Cortex of kidney (tissue), 1 donor: ENCODE data around the gene ELMOD3.
"Not testable (repeated sequence)": the region's sequence is repeated elsewhere in the genome, so short reads cannot be mapped to it uniquely, and the experiment has no call there.

ENCODE experiments used
- DNase-seq: peaks from one replicate; lab custom pipeline; 2025; lab: John Stamatoyannopoulos, UW

Gene ELMOD3

DNA sequence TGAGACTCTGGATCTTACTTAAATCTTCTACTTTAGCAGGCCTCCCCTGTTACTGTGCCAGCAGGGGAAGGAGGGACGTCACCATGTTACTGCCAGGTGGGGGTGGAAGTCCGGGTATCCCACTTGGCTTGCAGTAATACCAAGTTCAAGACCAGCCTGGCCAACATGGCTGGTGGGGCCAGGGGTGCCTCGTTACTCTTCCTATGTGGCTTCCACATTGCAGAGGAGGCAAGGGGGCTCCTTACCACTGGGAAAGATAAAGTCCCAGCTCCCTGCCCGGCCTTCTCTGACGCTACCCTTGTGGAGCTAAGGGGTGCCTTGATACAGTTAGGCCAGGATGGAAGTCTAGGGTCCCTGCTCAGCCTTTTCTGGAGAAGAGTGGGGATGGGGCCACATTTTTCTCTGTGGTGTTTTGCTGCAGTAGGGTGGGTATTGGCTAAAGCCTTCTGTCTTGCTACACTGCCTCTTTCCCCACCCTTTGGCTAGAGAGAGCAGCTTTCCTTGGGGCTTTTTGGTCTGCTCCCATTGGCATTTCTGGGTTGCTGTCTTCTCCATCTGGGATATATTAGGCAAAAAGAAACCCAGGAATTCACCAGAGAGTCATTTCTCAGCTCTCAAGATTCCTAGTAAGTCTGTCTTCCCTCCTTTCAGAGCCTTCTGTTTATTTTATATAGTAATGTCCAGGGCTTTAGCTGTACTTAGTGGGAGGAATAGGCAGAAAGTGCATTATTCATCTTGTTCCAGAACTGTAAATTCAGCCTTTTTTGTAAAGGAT is 21.9 kb downstream of the ELMOD3 start:
- no peak for DNase-seq

DNA sequence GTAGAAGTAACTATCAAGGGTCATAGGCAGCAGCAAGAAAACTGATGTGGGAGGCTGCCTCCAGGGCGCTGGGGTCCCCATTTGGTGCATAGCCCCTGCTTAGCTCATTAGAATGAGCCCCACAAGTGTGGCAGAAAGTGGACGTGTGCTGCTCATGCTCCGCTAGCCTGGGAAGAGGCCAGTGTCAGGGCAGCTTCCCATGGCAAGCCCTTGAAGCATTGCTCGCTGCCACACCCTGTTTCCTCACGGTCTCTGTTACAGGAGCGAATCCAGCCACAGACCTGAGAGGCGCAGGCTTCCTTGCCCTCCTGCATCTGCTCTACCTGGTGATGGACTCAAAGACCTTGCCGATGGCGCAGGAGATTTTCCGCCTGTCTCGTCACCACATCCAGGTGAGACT is 22.5 kb downstream of the ELMOD3 start:
- no peak for DNase-seq

DNA sequence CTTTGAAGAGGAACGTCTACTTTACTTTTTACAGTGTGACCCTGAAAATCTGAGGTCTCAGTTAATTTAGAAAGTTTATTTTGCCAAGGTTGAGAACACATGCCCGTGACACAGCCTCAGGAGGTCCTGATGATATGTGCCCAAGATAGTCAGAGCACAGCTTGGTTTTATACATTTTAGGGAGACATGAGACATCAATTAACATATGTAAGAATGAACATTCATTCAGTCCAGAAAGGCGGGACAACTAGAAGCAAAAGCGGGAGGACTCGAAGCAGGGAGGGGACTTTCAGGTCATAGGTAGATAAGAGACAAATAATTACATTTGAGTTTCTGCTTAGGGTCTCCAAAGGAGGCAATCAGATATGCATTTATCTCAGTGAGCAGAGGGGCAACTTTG is 23.7 kb downstream of the ELMOD3 start:
- no peak for DNase-seq

DNA sequence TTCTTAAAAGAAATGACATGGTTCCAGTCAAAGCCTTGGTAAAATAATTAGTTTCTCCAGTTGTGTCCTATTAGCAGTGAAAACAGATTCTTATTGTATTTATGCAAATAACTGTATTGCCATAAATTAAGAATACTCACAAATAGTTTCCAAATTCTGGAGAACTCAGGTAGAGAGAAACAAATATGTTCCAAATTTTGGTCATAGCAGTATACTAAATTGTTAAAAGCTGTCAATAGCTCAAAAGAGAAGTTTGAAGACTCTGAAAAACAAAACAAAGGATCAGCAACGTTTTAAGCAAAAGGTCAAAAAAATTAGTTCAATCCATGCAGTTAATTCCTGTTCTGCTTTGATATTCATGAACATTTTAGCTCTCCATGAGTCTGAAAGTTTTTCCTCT is 25.5 kb downstream of the ELMOD3 start:
- DNase-seq: no peak

DNA sequence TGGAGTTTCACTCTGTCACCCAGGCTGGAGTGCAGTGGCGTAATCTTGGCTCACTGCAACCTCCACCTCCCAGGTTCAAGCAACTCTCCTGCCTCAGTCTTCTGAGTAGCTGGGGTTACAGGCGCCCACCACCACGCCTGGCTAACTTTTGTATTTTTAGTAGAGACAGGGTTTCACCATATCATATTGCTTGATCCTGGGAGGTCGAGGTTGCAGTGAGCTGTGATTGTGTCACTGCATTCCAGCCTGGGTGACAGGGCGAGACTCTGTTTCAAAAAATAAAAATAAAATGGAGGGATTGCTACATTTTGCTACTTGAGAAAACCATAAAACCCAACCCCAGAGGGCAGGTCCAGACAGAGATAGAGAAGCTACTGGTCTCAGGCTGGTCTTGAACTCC is 28.6 kb downstream of the ELMOD3 start:
- DNase-seq: not testable (repeated sequence)

DNA sequence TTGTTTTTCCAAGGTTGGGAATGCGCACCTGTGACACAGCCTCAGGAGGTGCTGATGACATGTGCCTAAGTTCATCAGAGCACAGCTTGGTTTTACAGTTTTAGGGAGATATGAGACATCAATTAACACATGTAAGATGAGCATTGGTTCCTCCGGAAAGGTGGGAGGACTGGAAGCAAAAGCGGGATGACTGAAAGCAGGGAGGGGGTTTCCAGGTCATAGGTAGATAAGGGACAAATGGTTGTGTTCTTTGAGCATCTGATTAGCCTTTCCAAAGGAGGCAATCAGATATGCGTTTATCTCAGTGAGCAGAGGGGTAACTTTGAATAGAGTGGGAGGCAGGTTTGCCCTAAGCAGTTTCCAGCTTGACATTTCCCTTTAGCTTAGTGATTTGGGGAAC is 29.3 kb downstream of the ELMOD3 start:
- no peak for DNase-seq

DNA sequence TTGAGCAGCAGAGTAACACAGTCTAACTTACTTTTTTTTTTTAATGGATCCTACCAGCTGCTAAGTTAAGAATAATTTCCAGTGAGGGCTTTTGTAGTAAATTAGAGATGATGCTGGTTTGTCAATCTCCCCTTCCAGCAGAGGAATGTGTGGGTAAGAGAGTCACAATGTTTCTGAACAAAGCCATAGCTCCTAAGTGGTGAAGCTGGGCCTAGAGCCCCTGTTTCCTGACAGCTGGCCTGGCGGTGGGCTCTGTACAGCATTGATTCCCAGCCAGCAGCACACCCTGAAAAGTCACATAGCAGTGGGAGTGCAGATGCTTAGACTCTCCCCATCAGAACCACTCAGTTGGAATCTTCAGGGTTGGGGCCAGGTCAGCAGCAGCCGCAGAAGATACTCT is 31.2 kb downstream of the ELMOD3 start:
- no peak for DNase-seq

DNA sequence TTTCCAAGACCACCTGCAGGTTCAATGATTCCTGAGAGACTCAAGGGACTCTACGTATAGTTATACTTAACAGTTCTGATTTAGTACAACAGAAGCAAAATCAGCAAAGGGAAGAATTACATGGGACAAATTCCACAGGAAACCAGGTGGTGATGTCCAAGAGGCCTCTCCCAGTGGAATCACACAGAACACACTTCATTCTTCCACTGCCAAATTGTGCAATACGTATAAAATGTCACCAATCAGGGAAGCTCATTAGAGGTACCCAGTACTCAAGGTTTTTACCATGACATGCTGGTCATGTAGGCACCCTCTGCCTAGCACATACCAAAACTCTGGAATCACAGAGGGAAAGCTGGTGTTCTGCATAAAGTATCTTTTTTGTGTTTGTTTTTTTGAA is 33.2 kb downstream of the ELMOD3 start:
- DNase-seq: no peak

DNA sequence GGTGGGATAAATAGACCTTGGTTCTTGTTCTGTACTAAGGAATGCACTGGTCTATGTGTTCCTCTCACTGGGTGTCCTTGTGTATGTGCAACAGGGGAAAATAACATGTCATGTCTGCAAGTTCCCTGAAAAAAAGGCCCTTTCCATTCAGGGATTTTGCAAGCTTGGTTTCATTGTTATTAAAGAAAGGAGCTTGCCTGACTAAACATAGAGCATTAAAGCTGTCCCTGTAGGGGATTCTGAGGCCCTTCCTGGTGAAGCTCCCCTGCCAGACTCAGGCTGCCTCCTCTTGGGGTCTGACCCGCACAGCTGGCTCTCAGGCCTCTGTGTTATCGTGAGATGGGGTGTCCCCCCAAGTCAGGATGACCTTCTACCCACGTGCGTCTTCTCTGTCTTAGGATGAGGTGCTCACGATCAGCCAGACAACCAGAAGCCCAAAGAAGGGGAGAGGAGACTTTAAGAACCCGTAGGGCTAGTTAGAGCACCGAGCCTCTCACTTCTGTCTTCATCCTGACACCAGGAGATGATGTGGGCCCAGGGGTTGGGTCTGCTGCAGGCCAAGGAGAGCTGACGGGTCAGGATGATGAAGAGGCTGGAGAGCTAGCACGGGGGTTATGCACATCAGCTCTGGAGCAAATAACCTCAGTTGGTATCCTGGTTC is 34.4 kb downstream of the ELMOD3 start:
- no peak for DNase-seq

DNA sequence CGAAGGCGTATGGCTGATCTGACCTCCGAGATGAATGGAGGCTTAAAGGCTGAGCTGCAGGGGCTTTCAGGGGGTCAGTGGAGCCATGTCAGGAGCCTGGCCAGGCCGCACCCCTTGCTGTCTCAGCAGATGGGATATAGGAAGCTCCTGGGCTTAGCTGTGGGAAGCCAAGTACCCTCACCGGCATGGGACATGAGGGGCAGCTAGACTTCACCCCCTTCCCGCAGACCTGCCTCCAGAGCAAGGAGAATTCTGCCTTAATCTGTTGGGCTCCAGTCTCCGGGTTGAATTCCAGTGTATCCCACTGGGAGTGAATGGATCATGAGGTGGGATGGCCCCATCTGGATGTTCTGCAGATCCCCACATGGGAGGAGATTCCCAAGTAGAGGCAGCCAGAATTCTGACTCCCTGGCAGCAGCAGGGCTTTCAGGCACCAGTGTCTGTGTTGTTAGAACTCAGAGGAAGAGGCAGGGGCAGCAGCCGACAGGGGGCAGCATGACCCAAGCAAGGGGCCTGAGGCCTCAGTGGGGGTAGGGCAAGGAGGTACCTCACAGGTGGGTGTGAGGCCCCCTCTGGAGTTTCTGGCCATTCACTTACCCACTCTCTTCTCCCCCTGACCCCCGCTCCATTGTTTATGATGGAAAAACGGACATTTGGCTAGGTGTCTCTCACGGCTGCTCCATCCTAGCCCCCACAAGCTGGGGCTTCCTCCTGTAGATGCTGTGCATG is 36.5 kb downstream of the ELMOD3 start:
- DNase-seq: no peak

DNA sequence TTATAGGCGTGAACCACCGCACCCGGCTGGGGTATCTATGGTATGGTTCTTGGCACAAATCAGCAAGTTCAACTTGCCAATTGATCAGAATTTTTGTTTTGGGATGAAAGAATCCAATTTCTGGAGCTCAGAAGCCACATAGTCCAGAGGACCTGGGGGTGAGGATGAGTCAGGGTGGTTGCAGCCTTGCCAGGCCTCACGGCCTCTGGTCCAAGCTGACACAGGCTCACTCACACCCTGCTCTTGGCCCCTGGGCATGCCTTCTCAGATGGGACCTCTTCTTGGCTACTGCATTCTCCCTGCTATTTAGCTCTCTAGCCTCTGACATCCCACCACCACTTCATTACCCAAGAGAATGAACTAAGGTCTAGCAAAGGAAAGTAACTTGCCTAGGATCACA is 39.3 kb downstream of the ELMOD3 start:
- no peak for DNase-seq

DNA sequence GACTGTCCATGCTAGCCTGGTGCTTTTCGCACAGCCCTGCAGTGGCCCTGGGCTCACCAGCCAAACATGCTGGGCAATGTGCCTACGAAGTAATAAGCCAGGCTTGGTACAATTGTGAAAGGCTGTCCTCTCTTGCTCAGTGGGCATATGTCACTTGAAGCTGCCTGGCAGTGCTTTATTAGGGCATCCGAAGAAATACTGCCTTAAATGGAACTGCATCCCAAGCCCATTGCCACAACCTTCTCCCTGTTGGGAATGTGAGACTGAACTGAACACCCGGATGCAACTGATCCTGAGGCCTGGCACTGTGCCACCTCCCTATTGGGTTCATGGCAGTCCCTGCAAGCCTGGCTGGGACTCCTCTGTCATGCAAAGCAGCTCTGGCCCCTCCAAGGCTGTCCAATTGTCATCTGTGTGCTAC is 39.7 kb downstream of the ELMOD3 start:
- no peak for DNase-seq

DNA sequence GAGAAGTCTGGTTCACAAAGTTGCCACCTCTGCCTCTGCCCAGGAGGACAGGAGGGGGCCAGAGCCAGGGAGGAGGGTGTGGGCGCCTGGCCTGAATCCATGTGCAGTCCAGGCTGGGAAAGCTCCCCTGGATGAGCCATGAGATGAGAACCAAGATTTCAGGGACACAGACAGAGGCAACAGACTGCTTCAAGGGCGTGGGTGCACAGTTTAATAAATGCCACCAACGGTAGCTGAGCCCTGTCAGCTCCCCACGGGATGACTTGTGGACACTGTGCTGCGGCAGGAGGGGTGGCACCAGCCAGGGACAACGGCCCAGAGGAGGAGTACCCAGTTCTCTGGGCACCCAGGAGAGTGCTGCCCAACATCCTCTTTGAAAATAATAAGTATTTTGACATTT is 40.4 kb downstream of the ELMOD3 start:
- DNase-seq: no peak

DNA sequence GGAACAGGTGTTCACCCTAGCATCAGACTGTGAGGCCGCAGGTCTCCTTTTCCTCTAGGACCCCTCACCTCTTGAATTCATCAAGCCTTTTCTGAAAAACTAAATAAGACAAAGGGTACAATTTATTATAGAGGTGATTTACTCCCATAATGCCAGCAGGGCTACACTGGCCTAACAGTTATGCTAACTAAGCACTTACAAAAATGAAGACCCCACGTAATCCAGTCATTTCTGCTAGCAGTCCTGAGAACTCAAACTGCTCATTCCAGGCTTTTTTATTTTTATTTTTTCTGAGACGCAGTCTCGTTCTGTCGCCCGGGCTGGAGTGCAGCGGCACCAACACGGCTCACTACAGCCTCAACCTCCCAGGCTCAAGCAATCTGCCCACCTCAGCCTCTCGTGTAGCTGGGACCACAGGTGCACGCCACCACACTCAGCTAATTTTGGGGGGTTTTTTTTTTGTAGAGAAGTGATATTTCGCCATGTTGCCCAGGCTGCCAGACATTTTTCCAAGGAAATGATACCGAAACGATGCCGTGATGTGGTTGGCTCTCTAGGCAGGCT is 41.4 kb downstream of the ELMOD3 start:
- no peak for DNase-seq

DNA sequence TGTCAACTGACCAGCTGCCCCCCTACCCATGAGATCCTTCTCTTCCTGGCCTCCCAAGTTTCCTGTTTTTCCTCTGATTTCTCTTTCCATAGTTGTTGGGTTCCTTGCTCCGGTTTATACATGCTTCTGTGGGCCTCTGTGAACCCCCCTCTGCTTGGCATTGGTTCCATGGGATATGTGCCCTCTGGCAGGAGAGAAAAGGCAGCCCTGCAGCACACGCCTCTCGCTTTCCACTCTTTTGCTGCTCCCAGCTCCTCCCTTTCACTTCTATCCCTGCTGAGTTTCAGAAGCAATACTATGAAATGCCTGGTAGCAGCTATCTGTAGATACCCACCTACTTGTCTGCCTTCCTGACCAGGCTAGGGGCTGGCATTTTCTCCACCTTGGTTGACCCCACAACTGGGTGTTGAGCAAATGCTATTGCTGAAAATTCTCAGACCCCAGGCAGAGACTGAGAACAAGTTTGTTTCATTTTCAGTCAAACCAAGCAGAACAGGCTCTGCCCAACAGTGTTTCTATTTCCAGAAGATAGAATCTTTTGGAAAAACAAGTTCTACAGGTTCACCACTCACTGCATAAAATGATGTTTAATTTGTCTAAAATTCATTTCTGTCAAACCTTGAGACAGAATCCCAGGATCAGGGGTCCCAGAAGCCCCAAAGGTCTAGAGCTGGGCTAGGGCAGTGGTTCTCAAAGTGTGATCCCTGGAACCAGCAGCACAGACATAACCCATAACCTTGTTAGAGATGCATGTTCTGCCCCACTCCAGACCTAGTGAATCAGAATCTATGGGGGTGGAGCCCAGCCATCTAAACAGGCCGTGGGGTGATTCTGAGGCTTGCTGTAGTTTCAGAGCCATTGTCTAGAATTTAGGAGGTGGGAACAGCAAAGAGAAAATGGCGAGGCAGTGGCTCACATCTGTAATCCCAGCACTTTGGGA is 42.2 kb downstream of the ELMOD3 start:
- DNase-seq: no peak

DNA sequence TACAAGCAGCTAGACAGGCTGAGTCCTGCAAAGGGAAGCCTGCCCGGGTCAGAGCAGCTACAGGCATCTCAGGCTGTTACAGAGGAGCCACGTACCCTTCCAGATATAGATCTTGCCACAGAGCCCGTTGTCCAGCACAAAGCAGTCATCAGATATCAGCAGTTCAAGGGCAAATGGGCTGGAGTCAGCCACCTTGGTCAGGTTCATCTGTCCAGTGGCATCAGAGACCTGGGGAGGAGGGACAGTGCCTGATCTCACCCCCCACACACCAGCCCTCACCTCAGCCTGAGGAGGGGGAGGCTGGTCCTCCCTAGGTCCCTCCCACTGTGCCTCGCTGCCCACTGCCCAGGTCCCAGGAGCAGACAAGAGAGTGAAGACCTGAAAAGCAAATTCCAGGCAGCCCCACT is 43.4 kb downstream of the ELMOD3 start:
- no peak for DNase-seq

DNA sequence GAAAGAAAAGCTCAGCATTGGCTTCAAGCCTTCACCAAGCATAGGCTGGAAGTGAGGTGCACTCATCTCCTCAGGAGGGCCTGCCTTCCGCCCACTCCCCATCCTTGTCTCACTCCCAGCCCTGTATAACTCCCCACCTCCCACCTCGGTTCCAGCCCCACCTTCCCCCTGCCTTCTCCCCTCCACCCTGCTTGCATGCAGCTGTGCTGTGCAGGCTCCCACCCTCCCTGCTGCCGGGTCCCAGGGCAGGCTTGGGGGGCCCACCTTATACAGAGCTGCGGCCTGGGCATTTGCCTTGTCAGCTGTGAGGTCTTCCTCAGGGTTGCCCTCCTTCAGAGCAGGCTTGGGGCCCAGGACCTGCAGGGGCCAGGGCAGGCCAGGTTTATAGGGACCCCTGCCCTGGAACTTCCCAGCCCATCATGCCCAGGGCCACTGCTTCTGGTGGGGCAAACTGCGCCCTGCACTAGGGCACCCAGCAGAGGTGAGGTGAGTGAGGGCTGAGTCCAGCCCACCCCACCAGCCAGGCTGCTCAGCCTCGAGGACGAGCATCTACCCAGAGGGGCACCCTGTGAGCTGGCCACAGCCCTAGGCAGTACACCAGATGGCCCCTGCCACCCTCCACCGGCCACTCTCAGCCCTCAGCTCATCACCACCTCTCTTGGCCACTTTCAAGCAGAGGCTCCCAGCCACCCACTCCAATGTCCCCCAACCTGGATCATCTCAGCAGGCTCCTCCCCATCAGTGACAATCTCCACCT is 44.0 kb downstream of the ELMOD3 start:
- DNase-seq: no peak

DNA sequence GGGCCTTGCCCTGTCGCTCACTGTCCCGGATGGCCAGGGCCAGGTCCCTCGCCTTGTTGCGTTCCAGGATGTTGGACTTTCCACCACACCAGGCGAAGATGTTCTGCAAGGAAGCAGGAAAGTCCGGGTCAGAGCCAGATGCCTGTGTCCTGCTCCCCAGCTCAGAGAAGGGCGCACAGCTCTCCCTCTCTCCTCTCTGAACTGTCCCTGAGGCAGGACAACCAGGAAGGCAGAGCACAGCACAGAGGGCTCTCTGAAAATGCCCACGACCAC is 44.5 kb downstream of the ELMOD3 start:
- no peak for DNase-seq

DNA sequence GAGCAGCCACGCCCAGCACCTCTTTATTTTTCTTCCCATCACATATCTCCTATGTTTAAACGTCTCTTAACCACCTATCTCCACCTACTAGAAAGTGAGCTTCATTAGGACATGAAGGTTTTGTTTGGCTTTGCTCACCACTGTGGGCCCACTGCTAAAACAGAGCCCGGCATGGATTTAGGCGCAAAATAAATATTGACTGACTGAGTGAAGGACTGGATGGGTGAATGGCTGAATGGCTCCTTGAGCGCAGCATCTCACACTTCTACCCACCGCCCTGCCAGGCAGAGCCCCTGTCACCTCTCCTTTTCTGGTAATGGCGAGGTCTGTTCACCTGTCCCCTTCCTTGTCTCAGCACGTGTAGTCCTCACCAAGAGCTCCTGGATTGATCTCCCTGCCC is 45.5 kb downstream of the ELMOD3 start:
- no peak for DNase-seq

DNA sequence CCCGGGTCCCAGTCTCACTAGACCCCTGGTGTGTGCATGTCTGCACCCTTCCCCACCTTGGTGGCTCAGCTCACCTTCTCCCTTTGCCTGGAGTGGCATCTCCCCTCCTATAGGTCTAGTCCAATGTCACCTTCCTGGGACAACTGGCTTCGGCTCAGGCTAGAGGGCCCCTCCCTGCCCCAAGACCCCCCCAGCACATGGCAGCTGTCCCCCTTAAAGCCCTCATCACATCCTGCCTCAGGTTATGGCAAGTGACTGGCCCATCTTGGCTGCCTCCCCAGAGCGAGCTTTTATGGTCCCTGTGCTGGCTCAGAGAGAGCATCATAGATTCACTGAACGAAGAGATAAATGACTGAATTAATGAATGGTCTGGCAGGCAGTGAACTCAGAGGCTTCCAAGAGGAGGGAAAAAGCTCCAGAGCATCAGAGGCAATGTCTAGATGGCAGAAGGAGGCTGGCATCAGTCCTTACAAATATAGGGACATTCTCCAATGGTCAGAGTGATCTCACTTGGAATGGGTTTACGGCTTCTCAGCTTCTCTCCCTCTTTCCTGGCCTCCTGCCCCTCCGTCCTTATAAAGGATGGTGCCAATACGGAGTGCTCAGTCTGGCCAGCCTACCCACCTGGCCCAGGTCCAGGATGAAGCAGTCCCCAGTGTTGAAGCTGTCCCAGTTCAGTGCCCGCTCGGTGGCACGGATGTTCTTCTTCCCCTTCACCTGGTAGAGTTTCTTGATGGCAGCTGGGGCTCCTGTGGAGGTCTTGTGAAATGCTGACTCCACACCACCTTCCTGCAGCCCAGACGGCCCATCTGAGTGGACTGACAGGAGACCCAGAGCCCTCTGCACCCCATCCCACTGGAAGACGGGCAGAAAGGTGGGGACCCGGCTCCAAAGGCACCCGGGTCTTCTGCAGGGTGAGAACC is 46.2 kb downstream of the ELMOD3 start:
- DNase-seq: no peak
